K562 treated with DMSO at 1 percent for 4 hours (cell line): ENCODE results near the gene CAPN12. TPM values are rescaled to one million over a fixed set of nuclear protein-coding genes. Genes with fewer than 3 reads are reported as not detected.

Experiments
- total RNA-seq: library from RNA; unstranded; fragments of 300-600 nt; gene quantifications from 2 replicates; pipeline ENCODE4 v1.2.3, GENCODE V29; 2022; ENCODE audit not compliant: insufficient read depth

CAPN12 gene
- total RNA-seq, result 1.3 TPM in 1 of 2 replicates, not detected in the other

GRCh38 chr19:38744298-38744681 is at the start of gene CAPN12:
Gene CAPN12, minus strand, starts transcription at chr19:38744474. Its CDS starts 309 bp downstream, at chr19:38744165.

GRCh38 chr19:38788478-38789243 is 44.4 kb upstream of the CAPN12 start, which contains the start of gene LGALS7B:
Gene LGALS7B, plus strand, starts transcription at chr19:38789200. Its CDS starts 27 bp downstream, at chr19:38789227.

DNA sequence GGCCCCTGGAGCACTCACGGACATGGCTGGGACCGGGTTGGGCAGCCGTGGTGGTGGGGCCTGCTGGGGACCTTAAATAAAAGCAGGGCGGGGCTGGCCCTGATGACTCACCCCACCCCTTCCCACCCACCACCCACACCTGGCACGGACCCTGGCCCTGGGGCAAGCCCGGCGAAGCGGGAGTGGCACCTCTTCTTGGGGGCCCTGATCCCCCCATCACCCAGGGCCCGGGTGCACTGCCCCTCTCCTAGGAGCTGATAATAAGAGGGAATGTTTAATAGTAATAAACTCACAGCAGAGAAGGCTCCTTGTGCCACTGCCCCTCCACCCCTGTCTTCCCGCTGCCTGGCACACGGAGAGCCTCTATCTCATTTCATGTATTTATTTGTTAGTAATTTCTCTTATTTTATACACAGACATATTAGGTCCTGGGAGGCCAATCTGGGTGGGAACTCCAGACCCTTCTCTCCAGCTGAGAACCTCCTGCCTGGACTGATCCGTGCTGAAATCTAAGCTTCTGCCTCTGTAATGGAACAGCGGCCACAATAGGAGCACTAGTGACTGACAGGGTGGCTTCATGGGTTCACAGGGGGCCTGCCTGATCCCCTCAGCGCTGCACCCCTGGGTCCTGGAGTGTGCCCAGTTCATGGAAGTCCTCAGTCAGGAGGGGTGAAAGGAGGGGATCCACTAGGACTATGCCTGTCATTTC is 29.3 kb upstream of the CAPN12 start, which contains the start of gene LGALS7:
Gene LGALS7 (minus strand): TSS at position 49 of the 709 bp plus-strand sequence. CDS start 25 bp downstream, at position 24.

Other genes starting within 250 kb of the CAPN12 start
- 0.82 and 2.6 TPM in 2 replicates for gene MAP4K1, start 126.5 kb downstream of the CAPN12 start, total RNA-seq
- 631 and 662 TPM in 2 replicates for gene EIF3K, start 125.3 kb downstream of the CAPN12 start, total RNA-seq
- 322 and 331 TPM in 2 replicates for gene ACTN4, start 96.8 kb downstream of the CAPN12 start, total RNA-seq
- gene LGALS7, start 29.0 kb upstream of the CAPN12 start, total RNA-seq, result not detected in 2 replicates
- not detected in 2 replicates for gene LGALS7B, start 44.7 kb upstream of the CAPN12 start, total RNA-seq
- 1.7 and 3.3 TPM in 2 replicates for gene LGALS4, start 68.5 kb upstream of the CAPN12 start, total RNA-seq
- gene ECH1, start 87.3 kb upstream of the CAPN12 start, total RNA-seq, result 280 and 332 TPM in 2 replicates
- 303 and 331 TPM in 2 replicates for gene HNRNPL, start 105.5 kb upstream of the CAPN12 start, total RNA-seq
- 5.3 and 9.5 TPM in 2 replicates for gene RINL, start 133.8 kb upstream of the CAPN12 start, total RNA-seq
- gene SIRT2, start 155.1 kb upstream of the CAPN12 start, total RNA-seq, result 58.7 and 68.7 TPM in 2 replicates
- gene NFKBIB, start 155.5 kb upstream of the CAPN12 start, total RNA-seq, result 29.9 and 42.7 TPM in 2 replicates
- gene CCER2, start 167.7 kb upstream of the CAPN12 start, total RNA-seq, result not detected in 2 replicates
- gene SARS2, start 186.3 kb upstream of the CAPN12 start, total RNA-seq, result 27.9 and 33.7 TPM in 2 replicates
- 78.2 and 84.1 TPM in 2 replicates for gene MRPS12, start 186.5 kb upstream of the CAPN12 start, total RNA-seq
- gene FBXO17, start 231.3 kb upstream of the CAPN12 start, total RNA-seq, result 28.7 and 37.3 TPM in 2 replicates